Endothelial cell of umbilical vein (primary cell): ENCODE data around the gene SLC13A5. TPM values are rescaled to one million over a fixed set of nuclear protein-coding genes. Genes with fewer than 3 reads are reported as not detected.

Source experiments
- BruUV-seq: library from RNA; stranded (reverse); fragments of 400-500 nt; replicated peaks from 2 replicates; lab custom pipeline; 2021; lab: Mats Ljungman, UMichigan
- CTCF ChIA-PET: fragments of 300-600, 350-600 bp; sonication (Branson Sonifier 250); formaldehyde crosslinking; loops from one replicate; lab custom pipeline; 2021; ENCODE audit warnings: antibody characterized with exemption, inconsistent platforms; lab: Charles Lee
- POLR2A ChIA-PET: fragments of 300-600, 350-600 bp; sonication (Branson Sonifier 250); formaldehyde crosslinking; loops from one replicate; lab custom pipeline; 2021; ENCODE audit warnings: antibody characterized with exemption, inconsistent platforms; lab: Charles Lee
- DNase-seq: peaks from one replicate; pipeline ENCODE4 v3.0.0-alpha.2; 2011; ENCODE audit warnings: low read depth, low spot score
- FAIRE-seq: peaks from 2 replicates; lab custom pipeline; 2011; peaks lifted over from hg19 to GRCh38; lab: Jason Lieb, UNC
- H2AFZ ChIP-seq: 2 replicates; pipeline ENCODE4 v1.6.0; 2012; ENCODE audit warnings: low read depth, low read length, control low read depth, inconsistent platforms
- H3K27ac ChIP-seq: 2 replicates; pipeline ENCODE4 v1.5.1; 2011; ENCODE audit warnings: low read depth, mild to moderate bottlenecking, control low read depth, low read length, moderate library complexity; ENCODE audit not compliant: insufficient read depth
- H3K27me3 ChIP-seq, 2 experiments: 2 replicates each; pipeline versions ENCODE4 v1.6.0 to v1.6.1; 2011; ENCODE audit warnings: low read length in 2 of 2, mixed read lengths in 1 of 2; ENCODE audit not compliant: control insufficient read depth in 2 of 2, insufficient read depth in 2 of 2
- H3K36me3 ChIP-seq, 2 experiments: 2 replicates in 1 of 2; 3 replicates in 1 of 2; pipeline ENCODE4 v1.5.1; 2011; ENCODE audit warnings: low read length in 2 of 2, mild to moderate bottlenecking in 1 of 2, moderate library complexity in 1 of 2; ENCODE audit not compliant: control insufficient read depth in 2 of 2, insufficient read depth in 2 of 2; ENCODE audit errors: extremely low read depth in 1 of 2
- H3K4me1 ChIP-seq: 3 replicates; pipeline ENCODE4 v1.5.1; 2011; ENCODE audit warnings: mild to moderate bottlenecking, low read length; ENCODE audit not compliant: control insufficient read depth, insufficient read depth; ENCODE audit errors: extremely low read depth
- H3K4me2 ChIP-seq: 2 replicates; pipeline ENCODE4 v1.6.1; 2011; ENCODE audit warnings: low read length, control low read depth, mixed read lengths; ENCODE audit not compliant: insufficient read depth
- H3K4me3 ChIP-seq, 3 experiments: fragments of 200-600 bp in 1 of 3; sonication (generic), shearing (Covaris generic) in 1 of 3; replicated peaks in 1 of 3; 2 replicates each; pipeline ENCODE4 v1.5.1; 2011 to 2016; ENCODE audit warnings: control low read depth in 3 of 3, low read length in 3 of 3, mild to moderate bottlenecking in 2 of 3, inconsistent platforms in 1 of 3, low read depth in 1 of 3, moderate library complexity in 1 of 3; ENCODE audit not compliant: insufficient read depth in 1 of 3
- H3K79me2 ChIP-seq: 2 replicates; pipeline ENCODE4 v1.6.0; 2012; ENCODE audit warnings: low read length, inconsistent platforms; ENCODE audit not compliant: control insufficient read depth, insufficient read depth
- H3K9ac ChIP-seq: replicated peaks from 2 replicates; pipeline ENCODE3; 2011; ENCODE audit warnings: low read length, control low read depth; ENCODE audit not compliant: insufficient read depth; ENCODE audit errors: extremely low read depth
- H3K9me1 ChIP-seq: replicated peaks from 3 replicates; pipeline ENCODE4 v1.6.0; 2011; ENCODE audit warnings: mild to moderate bottlenecking, low read length; ENCODE audit not compliant: control insufficient read depth, insufficient read depth; ENCODE audit errors: extremely low read depth
- H3K9me3 ChIP-seq: replicated peaks from 2 replicates; pipeline ENCODE4 v1.5.1; 2012; ENCODE audit warnings: low read length, inconsistent platforms; ENCODE audit not compliant: control insufficient read depth, insufficient read depth
- H4K20me1 ChIP-seq: replicated peaks from 2 replicates; pipeline ENCODE3; 2011; ENCODE audit warnings: mild to moderate bottlenecking, low read length; ENCODE audit not compliant: control insufficient read depth, insufficient read depth; ENCODE audit errors: extremely low read depth
- CTCF ChIP-seq, 2 donors: IDR thresholded peaks; 1 replicate in 1 of 2; 2 replicates in 1 of 2; pipeline ENCODE4 v1.5.1; 2011; ENCODE audit warnings: low read length in 2 of 2, mild to moderate bottlenecking in 2 of 2, moderate library complexity in 2 of 2, control low read depth in 1 of 2, inconsistent platforms in 1 of 2, low read depth in 1 of 2; ENCODE audit not compliant: insufficient read depth in 1 of 2; ENCODE audit errors: extremely low read depth in 1 of 2
- EZH2 ChIP-seq: IDR thresholded peaks from 2 replicates; pipeline ENCODE4 v1.6.1; 2012; ENCODE audit warnings: borderline replicate concordance, low read depth, mild to moderate bottlenecking, moderate library complexity, low read length, inconsistent platforms; ENCODE audit not compliant: severe bottlenecking
- FOS ChIP-seq: IDR thresholded peaks from 2 replicates; pipeline ENCODE4 v1.6.1; 2011; ENCODE audit warnings: mild to moderate bottlenecking, low read length, moderate library complexity, borderline replicate concordance; ENCODE audit not compliant: insufficient read depth
- GATA2 ChIP-seq: IDR thresholded peaks from 2 replicates; pipeline ENCODE4 v1.7.0; 2011; ENCODE audit warnings: low read depth, mild to moderate bottlenecking, moderate library complexity, mixed read lengths, low read length; ENCODE audit not compliant: insufficient read length, insufficient read depth
- POLR2AphosphoS5 ChIP-seq: IDR thresholded peaks from 2 replicates; pipeline ENCODE4 v1.6.1; 2012; ENCODE audit warnings: low read depth, mild to moderate bottlenecking, control low read depth, low read length, moderate library complexity; ENCODE audit not compliant: insufficient read depth
- dilution Hi-C: fragments of 300-500 bp; cut with MboI; formaldehyde crosslinking; loops from one replicate; pipeline ENCODE4 v1.15.0; 2019; ENCODE audit warnings: low sequenced_read_pairs; ENCODE audit not compliant: extremely low pct_ligation_motif_present
- intact Hi-C: fragments of 100-400 bp; cut with micrococcal nuclease; formaldehyde crosslinking; loops from one replicate; pipeline ENCODE4 v1.10.0; 2022
- microRNA-seq: library from miRNA; unstranded; fragments of <30 nt; microRNA quantifications from one replicate; pipeline ENCODE4 v1.2.0, GENCODE V29; 2021; ENCODE audit warnings: borderline number of aligned reads, borderline replicate concordance
- polyA plus RNA-seq, 4 experiments: library from polyadenylated mRNA; depleted of rRNA in 3 of 4; stranded (reverse) in 3 of 4; unstranded in 1 of 4; fragments of >200 nt; gene quantifications; 2 replicates each; pipeline versions ENCODE4 v1.2.1 to v1.2.3, GENCODE V29; 2011 to 2012; ENCODE audit warnings: missing spikeins in 1 of 4
- small RNA-seq: library from RNA; depleted of rRNA; stranded (forward); fragments of <200 nt; gene quantifications from one replicate; pipeline ENCODE3, GENCODE V24; 2012; ENCODE audit warnings: low replicate concordance, low read depth; ENCODE audit not compliant: insufficient read depth, insufficient read length
- total RNA-seq: library from RNA; stranded (reverse); gene quantifications from 2 replicates; pipeline ENCODE4 v1.2.3, GENCODE V29; 2021

SLC13A5 gene
- total and polyA plus RNA-seq, 2 donors (not counting 3 experiments of a cell fraction or from before 2014, with no cell fraction given), result 0.03 TPM; not detected in 1

- POLR2A ChIA-PET, result no interaction called here
- FAIRE-seq, result no peak
- no peaks in the 10 kb centered on the region for H3K9me3 ChIP-seq
- peaks cover 0 to 6% of the 10 kb centered on the region in 2 experiments for H3K36me3 ChIP-seq
- no TSS peak for BruUV-seq
- dilution Hi-C loops (no loop called here), intact Hi-C loops (no loop called here)
- H2AFZ ChIP-seq, result no peak overlapping the region
- H4K20me1 ChIP-seq, result no peaks in the 10 kb centered on the region
- TF ChIP-seq EZH2 (no peak), CTCF (IDR thresholded peaks at IDR 0.05; ENCODE audit: extremely low read depth in 1 of 2, insufficient read depth in 1 of 2, low read depth in 1 of 2, low read length in 2 of 2) (no peak), GATA2 (no peak), POLR2AphosphoS5 (no peak), FOS (no peak)
- no peak overlapping the region for H3K27ac ChIP-seq
- H3K4me3 ChIP-seq, result no peak overlapping the region
- no peak for DNase-seq
- H3K79me2 ChIP-seq, result peaks cover 24% of the 10 kb centered on the region
- H3K4me1 ChIP-seq, result peaks cover 7% of the 10 kb centered on the region
- H3K27me3 ChIP-seq, result no peaks in the 10 kb centered on the region
- no peak overlapping the region for H3K4me2 ChIP-seq
- no peaks in the 10 kb centered on the region for H3K9me1 ChIP-seq
- CTCF ChIA-PET, result no interaction called here
- H3K9ac ChIP-seq, result no peak overlapping the region
These were observed 77.1 kb downstream of the SLC13A5 start for GRCh38 chr17:6636105-6636504.

Small RNA genes within 50 kb of the gene (microRNA-seq; reads per million reads assigned to microRNA genes)
- not detected for gene MIR4520-1
- gene MIR4520-2, result not detected

Small RNA genes within 50 kb of the gene (small RNA-seq; reads per million reads assigned to genes)
- gene AC004706.2 (not detected), gene MIR4520-1 (not detected)

Other genes with a start within 250 kb of the SLC13A5 start
- 0.76 and 1.9 TPM in 2 replicates for gene PITPNM3, start 156.8 kb downstream of the SLC13A5 start, total RNA-seq
- gene PITPNM3, start 156.8 kb downstream of the SLC13A5 start, polyA plus RNA-seq, result 1.0 and 1.1 TPM in 2 replicates
- gene KIAA0753, start 72.7 kb downstream of the SLC13A5 start, total RNA-seq, result 20.1 and 23.9 TPM in 2 replicates
- 3.7 and 5.3 TPM in 2 replicates for gene KIAA0753, start 72.7 kb downstream of the SLC13A5 start, polyA plus RNA-seq
- gene TXNDC17, start 72.3 kb downstream of the SLC13A5 start, total RNA-seq, result 101 and 103 TPM in 2 replicates
- gene TXNDC17, start 72.3 kb downstream of the SLC13A5 start, polyA plus RNA-seq, result 220 and 297 TPM in 2 replicates
- gene MED31, start 61.8 kb downstream of the SLC13A5 start, total RNA-seq, result 28.0 and 29.4 TPM in 2 replicates
- gene MED31, start 61.8 kb downstream of the SLC13A5 start, polyA plus RNA-seq, result 13.7 and 15.5 TPM in 2 replicates
- gene C17orf100, start 61.6 kb downstream of the SLC13A5 start, total RNA-seq, result 1.4 and 1.6 TPM in 2 replicates
- gene C17orf100, start 61.6 kb downstream of the SLC13A5 start, polyA plus RNA-seq, result 0.99 and 1.6 TPM in 2 replicates
- gene XAF1, start 42.7 kb upstream of the SLC13A5 start, total RNA-seq, result 15.0 and 21.5 TPM in 2 replicates
- gene XAF1, start 42.7 kb upstream of the SLC13A5 start, polyA plus RNA-seq, result 3.8 and 6.3 TPM in 2 replicates
- gene FBXO39, start 62.8 kb upstream of the SLC13A5 start, total RNA-seq, result 0.20 and 0.99 TPM in 2 replicates
- 2.7 and 3.1 TPM in 2 replicates for gene FBXO39, start 62.8 kb upstream of the SLC13A5 start, polyA plus RNA-seq
- gene TEKT1, start 118.4 kb upstream of the SLC13A5 start, total RNA-seq, result not detected in 2 replicates
- gene TEKT1, start 118.4 kb upstream of the SLC13A5 start, polyA plus RNA-seq, result not detected in 2 replicates